Epithelial cell of proximal tubule (primary cell): ENCODE results near the gene DPT. TPM values are rescaled to one million over a fixed set of nuclear protein-coding genes. Genes with fewer than 3 reads are reported as not detected.

Experiments used
- DNase-seq: peaks from one replicate; pipeline ENCODE4 v3.0.0-alpha.2; 2011; ENCODE audit warnings: low read depth
- H3K4me3 ChIP-seq: 2 replicates; pipeline ENCODE4 v1.5.1; 2011; ENCODE audit warnings: low read depth, mild to moderate bottlenecking, low read length
- total RNA-seq: library from RNA; depleted of rRNA; stranded (reverse); fragments of >200 nt; gene quantifications from 2 replicates; pipeline ENCODE4 v1.2.3, GENCODE V29; 2015
- TF ChIP-seq, protein P1 (sequence below): conservative IDR thresholded peaks from 2 replicates; pipeline ENCODE4 v1.5.1; 2012; ENCODE audit warnings: low read depth, mild to moderate bottlenecking, low read length

The DPT gene
- total RNA-seq, 1 donor from 2014 or later, result not detected

DNA sequence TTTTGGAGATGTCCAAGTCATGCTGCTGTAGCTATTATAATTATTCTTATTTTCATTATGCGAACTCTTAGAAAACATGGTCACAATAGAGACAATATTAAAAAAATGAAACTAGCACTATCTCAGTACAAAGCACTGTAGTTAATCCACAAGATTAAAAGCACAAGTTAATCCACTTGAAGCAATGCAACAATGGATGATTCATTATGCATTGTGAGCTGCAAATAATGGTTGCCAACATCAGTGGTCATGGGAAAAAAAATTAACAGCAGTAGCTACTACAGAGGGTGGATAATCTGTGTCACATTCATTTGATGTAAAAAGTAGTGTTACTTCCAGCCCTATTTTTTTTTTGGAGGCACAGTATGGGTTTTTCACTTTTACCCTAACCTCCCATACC, 56.7 kb downstream of the DPT start:
- no peak for DNase-seq
- H3K4me3 ChIP-seq, result no peak overlapping the region

DNA sequence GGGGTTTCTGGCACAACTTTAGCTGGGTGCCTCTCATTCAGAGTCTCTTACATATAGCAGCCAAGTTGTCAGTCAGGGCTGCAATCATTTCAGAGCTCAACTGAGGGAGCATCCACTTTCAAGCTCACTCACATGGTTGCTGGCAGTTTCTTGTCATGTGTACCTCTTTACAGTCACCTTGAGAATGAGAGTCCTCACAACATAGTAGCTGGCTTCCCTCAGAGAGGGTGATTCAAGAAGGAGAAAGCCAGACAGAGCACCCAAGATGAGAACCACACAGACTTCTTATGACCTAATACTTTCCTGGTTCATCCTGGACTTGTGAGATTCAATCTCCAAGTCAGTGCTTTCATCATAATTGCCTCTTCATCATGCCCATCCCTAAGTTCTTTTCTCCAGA, 57.2 kb downstream of the DPT start:
- no peak overlapping the region for H3K4me3 ChIP-seq
- no peak for DNase-seq
- TF ChIP-seq, protein P1, sequence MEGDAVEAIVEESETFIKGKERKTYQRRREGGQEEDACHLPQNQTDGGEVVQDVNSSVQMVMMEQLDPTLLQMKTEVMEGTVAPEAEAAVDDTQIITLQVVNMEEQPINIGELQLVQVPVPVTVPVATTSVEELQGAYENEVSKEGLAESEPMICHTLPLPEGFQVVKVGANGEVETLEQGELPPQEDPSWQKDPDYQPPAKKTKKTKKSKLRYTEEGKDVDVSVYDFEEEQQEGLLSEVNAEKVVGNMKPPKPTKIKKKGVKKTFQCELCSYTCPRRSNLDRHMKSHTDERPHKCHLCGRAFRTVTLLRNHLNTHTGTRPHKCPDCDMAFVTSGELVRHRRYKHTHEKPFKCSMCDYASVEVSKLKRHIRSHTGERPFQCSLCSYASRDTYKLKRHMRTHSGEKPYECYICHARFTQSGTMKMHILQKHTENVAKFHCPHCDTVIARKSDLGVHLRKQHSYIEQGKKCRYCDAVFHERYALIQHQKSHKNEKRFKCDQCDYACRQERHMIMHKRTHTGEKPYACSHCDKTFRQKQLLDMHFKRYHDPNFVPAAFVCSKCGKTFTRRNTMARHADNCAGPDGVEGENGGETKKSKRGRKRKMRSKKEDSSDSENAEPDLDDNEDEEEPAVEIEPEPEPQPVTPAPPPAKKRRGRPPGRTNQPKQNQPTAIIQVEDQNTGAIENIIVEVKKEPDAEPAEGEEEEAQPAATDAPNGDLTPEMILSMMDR, result no peak

More for the DNA sequence above, 56.7 kb downstream of the DPT start:
- TF ChIP-seq, protein P1, result no peak

DNA sequence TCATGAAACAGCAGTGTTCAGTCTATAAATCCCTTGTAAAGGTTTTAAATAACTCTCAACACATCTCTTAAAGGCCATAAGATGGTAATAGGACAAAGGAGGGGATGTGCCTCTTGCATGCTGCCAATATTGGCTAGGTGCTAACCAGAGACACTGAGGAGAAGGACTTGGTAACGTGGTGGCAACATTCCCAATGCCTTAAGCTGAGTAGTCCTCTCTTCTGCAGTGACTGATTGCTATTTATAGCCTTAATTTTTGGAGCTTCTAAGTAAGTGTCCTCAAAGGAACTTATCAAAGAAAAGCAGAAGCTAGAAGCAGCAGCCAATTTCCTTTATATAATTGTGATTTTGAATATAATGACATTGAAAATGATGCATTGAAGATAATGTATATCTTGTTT, 63.0 kb downstream of the DPT start:
- TF ChIP-seq, protein P1, result no peak
- DNase-seq, result no peak
- H3K4me3 ChIP-seq, result no peak overlapping the region

DNA sequence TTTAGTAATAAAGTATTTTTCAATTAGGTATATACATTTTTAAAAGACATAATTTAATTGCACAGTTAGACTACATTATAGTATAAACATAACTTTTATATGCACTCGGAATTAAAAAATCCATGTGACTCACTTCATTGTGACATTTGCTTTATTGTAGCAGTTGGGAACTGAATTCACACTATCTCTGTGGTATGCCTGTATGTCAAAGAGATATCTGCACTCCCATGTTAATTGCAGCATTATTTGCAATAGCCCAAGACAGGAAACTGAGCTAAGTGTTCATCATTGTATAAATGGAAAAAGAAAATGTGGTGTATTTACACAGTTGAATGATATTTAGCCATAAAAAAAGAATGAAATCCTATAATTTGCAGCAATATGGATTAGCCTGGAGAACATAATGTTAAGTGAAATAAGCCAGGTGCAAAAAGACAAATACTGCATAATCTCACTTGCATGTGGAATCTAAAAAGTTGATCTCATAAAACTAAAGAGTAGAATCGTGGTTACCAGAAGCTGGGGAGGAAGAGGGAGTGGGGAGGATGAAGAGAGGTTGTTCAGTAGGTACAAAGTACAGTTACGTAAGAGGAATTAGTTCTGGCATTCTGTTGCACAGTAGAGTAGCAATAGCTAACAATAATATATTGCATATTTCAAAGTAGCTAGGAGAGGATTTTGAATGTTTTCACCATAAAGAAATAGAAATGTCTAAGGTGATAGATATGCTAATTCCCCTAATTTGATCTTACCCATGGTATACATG, 64.8 kb downstream of the DPT start:
- TF ChIP-seq, protein P1, result no peak
- H3K4me3 ChIP-seq, result no peak overlapping the region
- no peak for DNase-seq

DNA sequence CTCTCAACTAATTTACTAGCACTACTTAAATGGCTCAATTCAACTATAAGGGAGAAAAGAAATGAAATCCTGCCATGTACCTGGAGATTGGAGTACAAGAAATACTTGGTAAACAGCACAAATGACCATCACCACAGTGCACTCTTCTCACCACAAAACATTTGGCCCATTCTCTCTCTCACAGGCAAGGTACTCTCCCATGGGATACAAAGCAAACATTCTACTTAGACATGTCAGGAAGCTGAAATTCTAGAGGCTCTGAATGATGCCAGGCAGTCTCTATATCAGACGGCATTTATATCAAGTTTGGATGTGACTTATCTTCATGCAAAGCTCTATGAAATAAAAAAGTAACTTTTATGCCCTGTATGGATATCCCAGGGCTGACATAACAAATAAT, 72.5 kb downstream of the DPT start:
- no peak for DNase-seq

DNA sequence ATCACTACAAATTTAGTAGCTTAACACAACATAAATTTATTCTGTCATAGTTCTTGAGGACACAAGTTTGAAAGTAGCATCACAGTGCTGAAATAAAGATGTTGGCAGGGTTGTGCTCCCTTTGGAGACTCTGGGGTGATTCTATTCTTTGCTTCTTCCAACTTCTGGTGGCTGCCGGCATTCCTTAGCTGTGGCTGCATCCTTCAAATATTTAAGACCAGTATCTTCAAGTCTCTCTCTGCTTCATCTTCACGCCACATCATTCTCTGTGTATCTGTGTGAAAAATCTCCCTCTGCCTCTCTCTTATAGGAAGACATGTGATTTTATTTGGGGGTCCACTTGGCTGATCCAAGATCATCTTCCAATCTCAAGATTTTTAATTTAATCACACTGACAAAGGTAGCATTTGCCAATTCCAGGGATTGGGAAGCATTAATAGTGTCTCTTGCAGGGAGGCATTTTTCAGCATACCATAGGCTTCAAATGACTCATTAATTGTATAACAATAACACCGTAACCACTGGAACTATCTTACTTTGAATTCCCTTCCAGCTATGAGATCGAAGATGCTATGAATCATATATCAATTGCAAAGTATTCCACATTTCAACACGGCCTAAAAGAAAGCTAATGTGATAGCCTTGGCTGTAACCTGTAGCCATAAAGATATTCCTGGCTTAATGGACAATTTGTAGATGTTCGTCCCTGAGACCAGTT, 74.6 kb downstream of the DPT start:
- TF ChIP-seq, protein P1, result no peak
- no peak overlapping the region for H3K4me3 ChIP-seq
- no peak for DNase-seq

More for the DNA sequence above, 72.5 kb downstream of the DPT start:
- no peak overlapping the region for H3K4me3 ChIP-seq
- TF ChIP-seq, protein P1, result no peak
